ENCODE data around the gene SHOX.

DNA sequence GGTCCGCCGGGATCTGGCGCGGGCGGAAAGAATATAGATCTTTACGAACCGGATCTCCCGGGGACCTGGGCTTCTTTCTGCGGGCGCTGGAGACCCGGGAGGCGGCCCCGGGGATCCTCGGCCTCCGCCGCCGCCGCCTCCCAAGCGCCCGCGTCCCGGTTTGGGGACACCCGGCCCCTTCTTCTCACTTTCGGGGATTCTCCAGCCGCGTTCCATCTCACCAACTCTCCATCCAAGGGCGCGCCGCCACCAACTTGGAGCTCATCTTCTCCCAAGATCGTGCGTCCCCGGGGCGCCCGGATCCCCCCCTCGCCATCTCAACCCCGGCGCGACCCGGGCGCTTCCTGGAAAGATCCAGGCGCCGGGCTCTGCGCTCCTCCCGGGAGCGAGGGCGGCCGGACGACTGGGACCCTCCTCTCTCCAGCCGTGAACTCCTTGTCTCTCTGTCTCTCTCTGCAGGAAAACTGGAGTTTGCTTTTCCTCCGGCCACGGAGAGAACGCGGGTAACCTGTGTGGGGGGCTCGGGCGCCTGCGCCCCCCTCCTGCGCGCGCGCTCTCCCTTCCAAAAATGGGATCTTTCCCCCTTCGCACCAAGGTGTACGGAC is 482 bp upstream of the SHOX start:
- TF ChIP-seq, protein P1, sequence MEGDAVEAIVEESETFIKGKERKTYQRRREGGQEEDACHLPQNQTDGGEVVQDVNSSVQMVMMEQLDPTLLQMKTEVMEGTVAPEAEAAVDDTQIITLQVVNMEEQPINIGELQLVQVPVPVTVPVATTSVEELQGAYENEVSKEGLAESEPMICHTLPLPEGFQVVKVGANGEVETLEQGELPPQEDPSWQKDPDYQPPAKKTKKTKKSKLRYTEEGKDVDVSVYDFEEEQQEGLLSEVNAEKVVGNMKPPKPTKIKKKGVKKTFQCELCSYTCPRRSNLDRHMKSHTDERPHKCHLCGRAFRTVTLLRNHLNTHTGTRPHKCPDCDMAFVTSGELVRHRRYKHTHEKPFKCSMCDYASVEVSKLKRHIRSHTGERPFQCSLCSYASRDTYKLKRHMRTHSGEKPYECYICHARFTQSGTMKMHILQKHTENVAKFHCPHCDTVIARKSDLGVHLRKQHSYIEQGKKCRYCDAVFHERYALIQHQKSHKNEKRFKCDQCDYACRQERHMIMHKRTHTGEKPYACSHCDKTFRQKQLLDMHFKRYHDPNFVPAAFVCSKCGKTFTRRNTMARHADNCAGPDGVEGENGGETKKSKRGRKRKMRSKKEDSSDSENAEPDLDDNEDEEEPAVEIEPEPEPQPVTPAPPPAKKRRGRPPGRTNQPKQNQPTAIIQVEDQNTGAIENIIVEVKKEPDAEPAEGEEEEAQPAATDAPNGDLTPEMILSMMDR (IDR thresholded peaks at IDR 0.05; ENCODE audit: borderline replicate concordance, extremely low read depth, low read length, poor library complexity, severe bottlenecking) = no peak
- TF ChIP-seq EZH2 (IDR thresholded peaks at IDR 0.05; ENCODE audit: borderline replicate concordance, low read depth, low read length, severe bottlenecking) = no peak
